PC-3 (cell line): ENCODE measurements around the gene PRICKLE1. TPM values are rescaled to one million over a fixed set of nuclear protein-coding genes. Genes with fewer than 3 reads are reported as not detected.
A peak's percentile ranks its signal among the peaks of the same experiment; 100 is the strongest.

Source experiments
- ATAC-seq: fragments of 200-7000 bp; cut with Tn5 transposase; 2 replicates; pipeline ENCODE4 v1.9.1; 2020; ENCODE audit warnings: mild to moderate bottlenecking, moderate library complexity
- BruUV-seq: library from RNA; stranded (reverse); fragments of 400-500 nt; replicated peaks from 2 replicates; lab custom pipeline; 2021; lab: Mats Ljungman, UMichigan
- CTCF ChIA-PET: fragments of 300-600 bp; sonication (Branson Sonifier 250); formaldehyde crosslinking; loops from one replicate; lab custom pipeline; 2022; ENCODE audit warnings: antibody characterized with exemption; lab: Charles Lee
- POLR2A ChIA-PET: fragments of 300-600 bp; sonication (Branson Sonifier 250); formaldehyde crosslinking; loops from one replicate; lab custom pipeline; 2022; ENCODE audit warnings: antibody characterized with exemption; ENCODE audit not compliant: unreplicated experiment; lab: Charles Lee
- DNase-seq: peaks from one replicate; pipeline ENCODE4 v3.0.0-alpha.2; 2015
- H2AFZ ChIP-seq: fragments of 300-600 bp; sonication (generic); 2 replicates; pipeline ENCODE4 v1.6.0; 2016; ENCODE audit warnings: antibody characterized with exemption, low read length
- H3F3A ChIP-seq: fragments of 300-600 bp; sonication (generic); one replicate; pipeline ENCODE4 v1.6.0; 2017; ENCODE audit warnings: antibody characterized with exemption, low read length, control low read depth, mild to moderate bottlenecking; ENCODE audit not compliant: unreplicated experiment
- H3K27ac ChIP-seq: fragments of 300-600 bp; sonication (generic); 2 replicates; pipeline ENCODE4 v1.5.1; 2016; ENCODE audit warnings: mild to moderate bottlenecking, low read length
- H3K27me3 ChIP-seq: fragments of 300-600 bp; sonication (generic); 2 replicates; pipeline ENCODE4 v1.6.1; 2016; ENCODE audit warnings: low read length, mixed read lengths
- H3K36me3 ChIP-seq: fragments of 300-600 bp; sonication (generic); 2 replicates; pipeline ENCODE4 v1.6.1; 2016; ENCODE audit warnings: low read depth, mixed run types, low read length, mixed read lengths
- H3K4me1 ChIP-seq: fragments of 300-600 bp; sonication (generic); 2 replicates; pipeline ENCODE4 v1.5.1; 2016; ENCODE audit warnings: low read length; ENCODE audit not compliant: insufficient read depth
- H3K4me2 ChIP-seq: fragments of 300-600 bp; sonication (generic); 2 replicates; pipeline ENCODE4 v1.6.0; 2016; ENCODE audit warnings: low read length
- H3K4me3 ChIP-seq: fragments of 300-600 bp; sonication (generic); 2 replicates; pipeline ENCODE4 v1.5.1; 2016; ENCODE audit warnings: mild to moderate bottlenecking, low read length, mixed read lengths
- H3K79me2 ChIP-seq: fragments of 300-600 bp; sonication (generic); 2 replicates; pipeline ENCODE4 v1.6.1; 2017; ENCODE audit warnings: low read length, mixed read lengths
- H3K9ac ChIP-seq: fragments of 300-600 bp; sonication (generic); 2 replicates; pipeline ENCODE4 v1.6.0; 2016; ENCODE audit warnings: mild to moderate bottlenecking, low read length
- H3K9me2 ChIP-seq: fragments of 300-600 bp; sonication (generic); replicated peaks from 2 replicates; pipeline ENCODE4 v1.6.1; 2016; ENCODE audit warnings: mixed run types, low read length, mixed read lengths
- H3K9me3 ChIP-seq: fragments of 300-600 bp; sonication (generic); 2 replicates; pipeline ENCODE4 v1.6.1; 2016; ENCODE audit warnings: low read length, mixed read lengths
- H4K20me1 ChIP-seq: fragments of 300-600 bp; sonication (generic); 2 replicates; pipeline ENCODE4 v1.6.1; 2016; ENCODE audit warnings: low read length, mixed read lengths
- EZH2 ChIP-seq: fragments of 300-600 bp; sonication (generic); IDR thresholded peaks from one replicate; pipeline ENCODE4 v1.6.1; 2017; ENCODE audit warnings: antibody characterized with exemption, mild to moderate bottlenecking, low read length; ENCODE audit not compliant: unreplicated experiment
- EZH2phosphoT487 ChIP-seq: fragments of 300-600 bp; sonication (generic); IDR thresholded peaks from 2 replicates; pipeline ENCODE4 v1.6.1; 2018; ENCODE audit warnings: mild to moderate bottlenecking, antibody characterized with exemption, low read length, borderline replicate concordance
- intact Hi-C: fragments of 100-400 bp; cut with micrococcal nuclease; formaldehyde crosslinking; loops from 2 replicates; pipeline ENCODE4 v1.9.0; 2023
- total RNA-seq: library from RNA; depleted of rRNA; stranded (reverse); fragments of >200 nt; gene quantifications from 2 replicates; pipeline ENCODE4 v1.2.3, GENCODE V29; 2014
- TF ChIP-seq, protein P1 (sequence below): fragments of 300-600 bp; sonication (generic); conservative IDR thresholded peaks from 2 replicates; pipeline ENCODE4 v1.5.1; 2017; ENCODE audit warnings: antibody characterized with exemption, low read depth, mild to moderate bottlenecking, low read length

Gene PRICKLE1
- total RNA-seq, 1 experiment from 2014 or later = 17.2 TPM

DNA sequence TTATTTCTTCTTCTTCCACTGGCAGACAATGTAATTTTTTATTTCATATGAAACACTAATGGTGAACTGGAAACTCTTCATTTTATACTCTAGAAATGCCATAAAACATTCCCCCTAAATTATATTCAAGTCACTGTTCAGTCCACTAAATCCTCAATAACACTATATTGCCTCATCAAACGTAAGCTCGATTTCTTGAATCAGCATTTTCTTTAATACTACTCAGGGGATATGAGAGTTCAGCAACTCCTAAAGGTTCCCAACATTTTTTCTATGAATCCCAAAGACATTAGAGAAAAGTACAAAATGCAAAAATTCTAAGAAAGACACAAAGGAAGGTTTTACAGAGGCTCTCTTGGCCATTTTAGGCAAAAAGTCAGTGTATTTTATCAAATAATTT is 59.3 kb downstream of the PRICKLE1 start:
- H3K9ac ChIP-seq = no peak overlapping the region
- intact Hi-C loops = no loop called here
- no peaks in the 10 kb centered on the region for H3K4me1 ChIP-seq
- POLR2A ChIA-PET = no interaction called here
- no peaks in the 10 kb centered on the region for H3K9me2 ChIP-seq
- TF ChIP-seq EZH2phosphoT487 (no peak), EZH2 (no peak)
- TF ChIP-seq, protein P1, sequence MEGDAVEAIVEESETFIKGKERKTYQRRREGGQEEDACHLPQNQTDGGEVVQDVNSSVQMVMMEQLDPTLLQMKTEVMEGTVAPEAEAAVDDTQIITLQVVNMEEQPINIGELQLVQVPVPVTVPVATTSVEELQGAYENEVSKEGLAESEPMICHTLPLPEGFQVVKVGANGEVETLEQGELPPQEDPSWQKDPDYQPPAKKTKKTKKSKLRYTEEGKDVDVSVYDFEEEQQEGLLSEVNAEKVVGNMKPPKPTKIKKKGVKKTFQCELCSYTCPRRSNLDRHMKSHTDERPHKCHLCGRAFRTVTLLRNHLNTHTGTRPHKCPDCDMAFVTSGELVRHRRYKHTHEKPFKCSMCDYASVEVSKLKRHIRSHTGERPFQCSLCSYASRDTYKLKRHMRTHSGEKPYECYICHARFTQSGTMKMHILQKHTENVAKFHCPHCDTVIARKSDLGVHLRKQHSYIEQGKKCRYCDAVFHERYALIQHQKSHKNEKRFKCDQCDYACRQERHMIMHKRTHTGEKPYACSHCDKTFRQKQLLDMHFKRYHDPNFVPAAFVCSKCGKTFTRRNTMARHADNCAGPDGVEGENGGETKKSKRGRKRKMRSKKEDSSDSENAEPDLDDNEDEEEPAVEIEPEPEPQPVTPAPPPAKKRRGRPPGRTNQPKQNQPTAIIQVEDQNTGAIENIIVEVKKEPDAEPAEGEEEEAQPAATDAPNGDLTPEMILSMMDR = no peak
- H3F3A ChIP-seq = no peaks in the 10 kb centered on the region
- no peak overlapping the region for H3K4me2 ChIP-seq
- no peaks in the 10 kb centered on the region for H3K36me3 ChIP-seq
- H3K4me3 ChIP-seq = no peak overlapping the region
- H3K27me3 ChIP-seq = no peaks in the 10 kb centered on the region
- ATAC-seq = no peak
- no peak for DNase-seq
- H4K20me1 ChIP-seq = no peaks in the 10 kb centered on the region
- H3K79me2 ChIP-seq = 0 out of 2 replicates have a peak, but pooled peaks cover 7% of the 10 kb centered on the region
- CTCF ChIA-PET = no interaction called here
- no TSS peak for BruUV-seq
- no peaks in the 10 kb centered on the region for H3K9me3 ChIP-seq
- H2AFZ ChIP-seq = no peak overlapping the region
- H3K27ac ChIP-seq = no peak overlapping the region

DNA sequence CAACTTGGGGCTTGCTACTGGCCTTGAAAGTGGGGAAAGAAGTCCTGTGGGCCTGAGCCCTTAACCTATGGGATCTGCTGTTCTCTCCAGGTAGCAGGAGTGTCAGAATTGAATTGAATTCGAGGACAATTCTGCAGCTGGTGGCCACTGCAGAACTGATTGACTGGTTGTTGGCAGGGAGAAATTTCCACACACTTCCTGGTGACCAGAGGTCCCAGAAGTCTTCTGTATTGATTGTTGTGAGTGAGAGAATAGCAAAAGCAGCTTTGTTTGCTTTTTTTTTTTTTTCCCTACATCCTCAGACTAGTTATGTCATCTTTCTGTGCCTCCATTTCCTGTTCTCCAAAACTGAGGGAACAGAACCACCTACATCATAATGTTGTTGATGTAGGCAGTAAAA is 64.1 kb downstream of the PRICKLE1 start:
- no TSS peak for BruUV-seq

DNA sequence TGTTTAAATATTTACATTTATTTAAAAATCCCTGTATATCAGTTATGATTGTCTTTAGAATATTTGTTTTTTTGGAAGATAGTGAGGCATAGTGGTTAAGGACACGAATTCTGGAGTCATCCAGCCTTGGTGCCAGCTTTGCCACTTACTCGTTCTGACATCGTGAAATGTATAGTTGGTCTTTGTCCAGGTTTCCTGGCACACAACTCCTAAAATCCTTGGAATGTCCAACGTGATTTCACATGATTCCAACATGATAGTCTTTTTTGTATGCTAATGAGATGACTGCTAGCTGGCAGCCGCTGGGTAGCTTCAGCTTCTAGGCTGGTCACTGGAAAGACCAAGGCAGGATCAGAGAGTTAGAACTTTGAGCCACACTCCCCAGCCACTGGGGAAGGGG is 64.8 kb downstream of the PRICKLE1 start:
- BruUV-seq = no TSS peak
- POLR2A ChIA-PET = no interaction called here

More for the DNA sequence above, 64.1 kb downstream of the PRICKLE1 start:
- ChIA-PET CTCF (no interaction called here), POLR2A (no interaction called here)
- Histone ChIP-seq H3K9me2 (no peaks in the 10 kb centered on the region), H3K27ac (no peak overlapping the region), H3K79me2 (no peaks in the 10 kb centered on the region), H3K9ac (no peak overlapping the region), H4K20me1 (no peaks in the 10 kb centered on the region), H3K4me3 (no peak overlapping the region), H3K4me1 (no peaks in the 10 kb centered on the region), H3F3A (no peaks in the 10 kb centered on the region), H3K4me2 (no peak overlapping the region), H3K9me3 (no peaks in the 10 kb centered on the region), H3K27me3 (no peaks in the 10 kb centered on the region), H3K36me3 (no peaks in the 10 kb centered on the region), H2AFZ (no peak overlapping the region)
- ATAC-seq (no peak), DNase-seq (no peak)
- intact Hi-C loops = no loop called here
- TF ChIP-seq EZH2phosphoT487 = no peak
- no peak for TF ChIP-seq EZH2
- TF ChIP-seq, protein P1 = no peak

More for the DNA sequence above, 64.8 kb downstream of the PRICKLE1 start:
- TF ChIP-seq, protein P1 = no peak
- TF ChIP-seq EZH2phosphoT487 (no peak), EZH2 (no peak)
- Histone ChIP-seq H3K9me3 (no peaks in the 10 kb centered on the region), H3K27me3 (no peaks in the 10 kb centered on the region), H3K4me3 (no peak overlapping the region), H3K4me2 (no peak overlapping the region), H3F3A (no peaks in the 10 kb centered on the region), H3K4me1 (no peaks in the 10 kb centered on the region), H3K27ac (no peak overlapping the region), H4K20me1 (no peaks in the 10 kb centered on the region), H3K9ac (no peak overlapping the region), H3K36me3 (no peaks in the 10 kb centered on the region), H2AFZ (no peak overlapping the region), H3K79me2 (no peaks in the 10 kb centered on the region), H3K9me2 (no peaks in the 10 kb centered on the region)
- intact Hi-C loops = no loop called here
- ATAC-seq = no peak
- CTCF ChIA-PET = no interaction called here
- DNase-seq = peak; percentile 53
